K562 (cell line): Measurements from ENCODE around the gene ABHD5. TPM values are rescaled to one million over a fixed set of nuclear protein-coding genes. Genes with fewer than 3 reads are reported as not detected.
A peak's percentile ranks its signal among the peaks of the same experiment; 100 is the strongest.

Experiments used
- BCOR ChIP-seq: fragments of 450-650 bp; IDR thresholded peaks from 2 replicates; pipeline ENCODE4 v1.6.1; 2016
- BHLHE40 ChIP-seq: IDR thresholded peaks from 2 replicates; pipeline ENCODE4 v1.6.1; 2011; ENCODE audit warnings: low read length, improper control_type of control experiment
- CREB3 ChIP-seq: fragments of 450-650 bp; conservative IDR thresholded peaks from 2 replicates; pipeline ENCODE4 v1.6.1; 2016; ENCODE audit warnings: missing genetic modification characterization, low read depth, mild to moderate bottlenecking, missing compliant biosample characterization, moderate library complexity
- EHMT2 ChIP-seq: fragments of 450-650 bp; IDR thresholded peaks from 2 replicates; pipeline ENCODE4 v1.6.1; 2018; ENCODE audit warnings: antibody characterized with exemption
- ELF4 ChIP-seq: fragments of 450-650 bp; formaldehyde crosslinking; IDR thresholded peaks from 2 replicates; pipeline ENCODE4 v1.4.0; 2022; ENCODE audit warnings: missing genetic modification characterization
- FOXK1 ChIP-seq: sonication (generic); formaldehyde crosslinking; IDR thresholded peaks from 2 replicates; pipeline ENCODE4 v1.8.0; 2022; ENCODE audit warnings: missing genetic modification reagents, mild to moderate bottlenecking, borderline replicate concordance
- FOXM1 ChIP-seq, 2 experiments: fragments of 450-650 bp in 1 of 2; sonication (generic) in 1 of 2; formaldehyde crosslinking in 1 of 2; IDR thresholded peaks; 2 replicates each; pipeline versions ENCODE4 v1.6.1 to v1.9.0; 2017 to 2022; ENCODE audit warnings: low read depth in 2 of 2, mild to moderate bottlenecking in 2 of 2, missing genetic modification reagents in 1 of 2, moderate library complexity in 1 of 2
- HDAC1 ChIP-seq, 2 experiments: fragments of 450-650 bp; IDR thresholded peaks; 2 replicates each; pipeline ENCODE4 v1.6.1; 2016 to 2017; ENCODE audit warnings: inconsistent platforms in 1 of 2, mild to moderate bottlenecking in 1 of 2, moderate library complexity in 1 of 2
- HEY1 ChIP-seq: fragments of 250-450 bp; sonication (Bioruptor Pico); IDR thresholded peaks from 2 replicates; pipeline ENCODE4 v1.5.0; 2020; ENCODE audit warnings: mild to moderate bottlenecking, moderate library complexity, borderline replicate concordance
- HSF4 ChIP-seq: fragments of 250-450 bp; sonication (Bioruptor Pico); IDR thresholded peaks from 2 replicates; pipeline ENCODE4 v2.1.2; 2022; ENCODE audit warnings: mild to moderate bottlenecking, moderate library complexity, borderline replicate concordance
- KLF10 ChIP-seq: fragments of 250-450 bp; sonication (Bioruptor Pico); IDR thresholded peaks from 2 replicates; pipeline ENCODE4 v1.6.1; 2021; ENCODE audit warnings: matching md5 sums
- MEIS2 ChIP-seq: fragments of 450-650 bp; IDR thresholded peaks from 2 replicates; pipeline ENCODE4 v1.6.1; 2014; ENCODE audit warnings: mild to moderate bottlenecking; ENCODE audit not compliant: partially characterized antibody
- MTA2 ChIP-seq: fragments of 450-650 bp; IDR thresholded peaks from 2 replicates; pipeline ENCODE4 v1.6.1; 2016; ENCODE audit warnings: low read depth
- MYBL2 ChIP-seq, 2 experiments: fragments of 450-650 bp in 1 of 2; sonication (generic) in 1 of 2; formaldehyde crosslinking in 1 of 2; IDR thresholded peaks; 2 replicates each; pipeline versions ENCODE4 v1.6.1 to v1.8.1; 2017 to 2022; ENCODE audit warnings: borderline replicate concordance in 1 of 2, inconsistent platforms in 1 of 2, low read depth in 1 of 2, mild to moderate bottlenecking in 1 of 2, missing genetic modification reagents in 1 of 2, moderate library complexity in 1 of 2
- NCOR1 ChIP-seq: fragments of 450-650 bp; IDR thresholded peaks from 2 replicates; pipeline ENCODE4 v1.6.1; 2016; ENCODE audit warnings: mild to moderate bottlenecking, moderate library complexity
- NFIC ChIP-seq: fragments of 450-650 bp; IDR thresholded peaks from 2 replicates; pipeline ENCODE4 v1.6.1; 2017; ENCODE audit warnings: mild to moderate bottlenecking, inconsistent platforms
- NR4A1 ChIP-seq, 2 experiments: fragments of 250-450 bp in 1 of 2; fragments of 450-650 bp in 1 of 2; sonication (Bioruptor Pico) in 1 of 2; IDR thresholded peaks; 2 replicates each; pipeline versions ENCODE4 v1.4.0 to v1.6.1; 2016 to 2020; ENCODE audit warnings: mild to moderate bottlenecking in 2 of 2, missing compliant biosample characterization in 1 of 2, missing genetic modification characterization in 1 of 2, moderate library complexity in 1 of 2
- SMAD4 ChIP-seq: fragments of 250-450 bp; sonication (Bioruptor Pico); conservative IDR thresholded peaks from 2 replicates; pipeline ENCODE4 v1.8.0; 2021; ENCODE audit warnings: inconsistent platforms, mild to moderate bottlenecking, moderate library complexity
- SMC3 ChIP-seq: conservative IDR thresholded peaks from 2 replicates; pipeline ENCODE4 v1.6.1; 2011; ENCODE audit warnings: low read depth, low read length, improper control_type of control experiment; ENCODE audit not compliant: insufficient read depth
- TAL1 ChIP-seq: fragments of 450-650 bp; IDR thresholded peaks from 2 replicates; pipeline ENCODE4 v1.6.1; 2016; ENCODE audit warnings: mild to moderate bottlenecking
- TCF3 ChIP-seq: sonication (generic); formaldehyde crosslinking; IDR thresholded peaks from 2 replicates; pipeline ENCODE4 v1.4.0; 2020; ENCODE audit warnings: mild to moderate bottlenecking, missing genetic modification reagents
- TEAD1 ChIP-seq, 2 experiments: fragments of 450-650 bp in 1 of 2; sonication (generic) in 1 of 2; formaldehyde crosslinking; IDR thresholded peaks; 2 replicates each; pipeline versions ENCODE4 v1.4.0 to v1.8.0; 2020 to 2022; ENCODE audit warnings: mild to moderate bottlenecking in 2 of 2, missing genetic modification reagents in 1 of 2
- U2AF2 ChIP-seq: fragments of 200-400 bp; formaldehyde crosslinking; optimal IDR thresholded peaks from 2 replicates; pipeline ENCODE3; 2017; ENCODE audit warnings: low read depth, mild to moderate bottlenecking, low read length
- ZNF583 ChIP-seq: fragments of 250-450 bp; sonication (Bioruptor Pico); IDR thresholded peaks from 2 replicates; pipeline ENCODE4 v1.4.0; 2020
- polyA plus RNA-seq, 8 experiments: library from polyadenylated mRNA; depleted of rRNA in 4 of 8; stranded (reverse) in 5 of 8; unstranded in 3 of 8; fragments of >200 nt; fragmentation: Nextera tagmentation in 2 of 8; fragmentation: Illumina TruSeq in 1 of 8; extraction: Ambion mirVana in 2 of 8; extraction: Trizol in 1 of 8; gene quantifications; 2 replicates each; pipeline versions ENCODE4 v1.2.1 to v1.2.3, GENCODE V29; 2011 to 2014; ENCODE audit warnings: inconsistent platforms in 1 of 8, missing spikeins in 1 of 8
- total RNA-seq, 7 experiments: library from RNA; depleted of rRNA in 6 of 7; stranded (reverse); fragments of >200 nt in 6 of 7; fragmentation: Illumina TruSeq in 2 of 7; extraction: Trizol in 2 of 7; gene quantifications; 2 replicates each; pipeline versions ENCODE4 v1.2.1 to v1.2.3, GENCODE V29; 2011 to 2021; ENCODE audit warnings: low replicate concordance in 1 of 7
- TF ChIP-seq, protein P1 (sequence below): fragments of 250-450 bp; sonication (Bioruptor Pico); IDR thresholded peaks from 2 replicates; pipeline ENCODE4 v1.5.0; 2021
- TF ChIP-seq, protein P2 (sequence below): fragments of 250-450 bp; sonication (Bioruptor Pico); IDR thresholded peaks from 2 replicates; pipeline ENCODE4 v1.8.0; 2021; ENCODE audit warnings: mild to moderate bottlenecking, moderate library complexity

Gene ABHD5
- total and polyA plus RNA-seq, 9 of the 15 experiments (the other 6 are each of a cell fraction or from before 2014, with no cell fraction given), result 27.8 to 61.7 (median 39.9) TPM

- no peak for TF ChIP-seq NR4A1 (CRISPR knock-in tag; IDR thresholded peaks at IDR 0.05)
- peak; percentile 54 for TF ChIP-seq NR4A1 (tag; IDR thresholded peaks at IDR 0.05)
- TF ChIP-seq U2AF2, result no peak
- TF ChIP-seq TCF3, result peak; percentile 87
- peak; percentile 86 for TF ChIP-seq MTA2
- peak; percentile 93 for TF ChIP-seq TAL1
- TF ChIP-seq KLF10, result no peak
- TF ChIP-seq NCOR1, result peak; percentile 91
- peak; percentile 36 for TF ChIP-seq MEIS2
- peak; percentile 88 for TF ChIP-seq ZNF583 (CRISPR knock-in tag)
- TF ChIP-seq HSF4 (CRISPR knock-in tag), result peak; percentile 92
- TF ChIP-seq FOXK1 (CRISPR knock-in tag), result no peak
- TF ChIP-seq, protein P1, sequence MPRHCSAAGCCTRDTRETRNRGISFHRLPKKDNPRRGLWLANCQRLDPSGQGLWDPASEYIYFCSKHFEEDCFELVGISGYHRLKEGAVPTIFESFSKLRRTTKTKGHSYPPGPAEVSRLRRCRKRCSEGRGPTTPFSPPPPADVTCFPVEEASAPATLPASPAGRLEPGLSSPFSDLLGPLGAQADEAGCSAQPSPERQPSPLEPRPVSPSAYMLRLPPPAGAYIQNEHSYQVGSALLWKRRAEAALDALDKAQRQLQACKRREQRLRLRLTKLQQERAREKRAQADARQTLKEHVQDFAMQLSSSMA (CRISPR knock-in tag), result no peak
- TF ChIP-seq SMAD4, result peak; percentile 65
- 0 out of 2 replicates have a peak, but pooled peaks have one; percentile 31 for TF ChIP-seq HEY1 (CRISPR knock-in tag)
- TF ChIP-seq FOXM1 (IDR thresholded peaks at IDR 0.05; ENCODE audit: low read depth), result peak; percentile 83
- TF ChIP-seq FOXM1 (CRISPR knock-in tag; IDR thresholded peaks at IDR 0.05; ENCODE audit: low read depth), result no peak
- TF ChIP-seq, protein P2, sequence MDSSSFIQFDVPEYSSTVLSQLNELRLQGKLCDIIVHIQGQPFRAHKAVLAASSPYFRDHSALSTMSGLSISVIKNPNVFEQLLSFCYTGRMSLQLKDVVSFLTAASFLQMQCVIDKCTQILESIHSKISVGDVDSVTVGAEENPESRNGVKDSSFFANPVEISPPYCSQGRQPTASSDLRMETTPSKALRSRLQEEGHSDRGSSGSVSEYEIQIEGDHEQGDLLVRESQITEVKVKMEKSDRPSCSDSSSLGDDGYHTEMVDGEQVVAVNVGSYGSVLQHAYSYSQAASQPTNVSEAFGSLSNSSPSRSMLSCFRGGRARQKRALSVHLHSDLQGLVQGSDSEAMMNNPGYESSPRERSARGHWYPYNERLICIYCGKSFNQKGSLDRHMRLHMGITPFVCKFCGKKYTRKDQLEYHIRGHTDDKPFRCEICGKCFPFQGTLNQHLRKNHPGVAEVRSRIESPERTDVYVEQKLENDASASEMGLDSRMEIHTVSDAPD (CRISPR knock-in tag), result no peak
- peak; percentile 87 for TF ChIP-seq ELF4
- TF ChIP-seq EHMT2, result peak; percentile 90
- peak in 1 of 2 experiments; percentile 13; a peak in 1 of 4 replicates for TF ChIP-seq HDAC1 (IDR thresholded peaks at IDR 0.05)
- peak; percentile 57; the same call in 1 of the 2 replicates for TF ChIP-seq NFIC
- peak; percentile 26; the same call in 1 of the 2 replicates for TF ChIP-seq MYBL2 (IDR thresholded peaks at IDR 0.05; ENCODE audit: low read depth)
- no peak for TF ChIP-seq MYBL2 (CRISPR knock-in tag; IDR thresholded peaks at IDR 0.05; ENCODE audit: borderline replicate concordance)
- TF ChIP-seq TEAD1 (CRISPR knock-in tag; IDR thresholded peaks at IDR 0.05), result peak in 1 of 2 experiments; percentile 43; a peak in 1 of 4 replicates
- TF ChIP-seq CREB3 (tag), result peak; percentile 72
- no peak for TF ChIP-seq SMC3
- TF ChIP-seq BCOR, result 0 out of 2 replicates have a peak, but pooled peaks have one; percentile 28
- TF ChIP-seq BHLHE40, result peak; percentile 68
Observed at GRCh38 chr3:43670635-43671522, 19.9 kb upstream of the ABHD5 start (continued).
